KOPT-K1 (cell line): ENCODE measurements around the gene HYDIN.

Experiments used
- H3K27ac ChIP-seq: fragments of 200-600 bp; sonication (generic); 2 replicates; pipeline ENCODE4 v1.5.1; 2016; ENCODE audit warnings: antibody characterized with exemption, mild to moderate bottlenecking, low read depth, low read length; ENCODE audit not compliant: poor library complexity, severe bottlenecking
- H3K36me3 ChIP-seq: fragments of 200-600 bp; sonication (generic); 2 replicates; pipeline ENCODE4 v1.5.1; 2017; ENCODE audit warnings: antibody characterized with exemption, mild to moderate bottlenecking, low read length, moderate library complexity; ENCODE audit not compliant: insufficient read depth
- H3K9me3 ChIP-seq: fragments of 200-600 bp; sonication (generic); 2 replicates; pipeline ENCODE4 v1.5.1; 2017; ENCODE audit warnings: antibody characterized with exemption, low read length, mild to moderate bottlenecking; ENCODE audit not compliant: insufficient read depth, poor library complexity, severe bottlenecking

Gene HYDIN

GRCh38 chr16:71230122-71230845 is at the start of gene HYDIN:
TSS of gene HYDIN (minus strand) at chr16:71230722. CDS start at chr16:71186895, 43,827 bp downstream.
- no peak within 1 kb of the TSS for H3K27ac ChIP-seq
- H3K36me3 ChIP-seq = no peaks in the 10 kb centered on the region
- peaks cover 32% of the 10 kb centered on the region for H3K9me3 ChIP-seq

- no peaks in the 10 kb centered on the region for H3K36me3 ChIP-seq
- H3K9me3 ChIP-seq = peaks cover 18% of the 10 kb centered on the region
- no peak overlapping the region for H3K27ac ChIP-seq
These were observed 46.2 kb upstream of the HYDIN start for GRCh38 chr16:71276589-71277334.

- peaks cover 18% of the 10 kb centered on the region for H3K9me3 ChIP-seq
- no peaks in the 10 kb centered on the region for H3K36me3 ChIP-seq
- no peak overlapping the region for H3K27ac ChIP-seq
These were observed 42.9 kb upstream of the HYDIN start for GRCh38 chr16:71273384-71273783.

- Histone ChIP-seq H3K9me3 (no peaks in the 10 kb centered on the region), H3K36me3 (no peaks in the 10 kb centered on the region), H3K27ac (no peak overlapping the region)
These were observed 33.8 kb upstream of the HYDIN start for GRCh38 chr16:71264299-71264698.

DNA sequence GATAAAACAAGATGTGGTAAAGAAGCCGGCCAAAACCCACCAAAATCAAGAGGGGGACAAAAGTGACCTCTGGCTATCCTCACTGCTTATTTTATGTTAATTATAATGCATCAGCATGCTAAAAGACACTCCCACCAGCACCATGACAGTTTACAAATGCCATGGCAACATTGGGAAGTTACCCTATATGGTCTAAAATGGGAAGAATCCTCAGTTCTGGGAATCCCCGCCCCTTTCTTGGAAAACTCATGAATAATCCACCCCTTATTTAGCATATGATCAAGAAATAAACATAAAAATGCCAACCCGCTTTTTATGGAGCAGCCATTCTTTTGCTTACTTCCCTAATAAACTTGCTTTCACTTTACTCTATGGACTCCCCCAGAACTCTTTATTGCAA is 33.1 kb upstream of the HYDIN start:
- Histone ChIP-seq H3K36me3 (no peaks in the 10 kb centered on the region), H3K9me3 (no peaks in the 10 kb centered on the region), H3K27ac (no peak overlapping the region)

DNA sequence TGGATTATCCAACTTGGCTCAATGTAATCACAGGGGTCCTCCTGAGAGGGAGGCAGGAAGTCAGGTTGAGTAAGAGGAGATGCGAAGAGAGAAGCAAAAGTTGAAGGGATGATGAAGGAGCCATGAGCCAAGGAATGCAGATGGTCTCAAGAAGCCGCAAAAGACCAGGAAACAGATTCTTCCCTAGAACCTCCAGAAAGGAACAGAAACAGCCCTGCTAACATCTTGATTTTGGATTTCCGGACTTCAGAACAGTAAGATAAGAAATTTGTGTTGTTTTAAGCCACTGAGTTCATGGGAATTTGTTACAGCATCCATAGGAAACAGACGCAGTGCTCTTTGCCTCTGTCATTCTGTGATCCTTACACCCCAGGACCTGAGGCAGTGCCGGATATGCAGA is 31.9 kb upstream of the HYDIN start:
- H3K27ac ChIP-seq = no peak overlapping the region
- H3K9me3 ChIP-seq = no peaks in the 10 kb centered on the region
- no peaks in the 10 kb centered on the region for H3K36me3 ChIP-seq

GRCh38 chr16:71260995-71261394 is 30.5 kb upstream of the HYDIN start:
- Histone ChIP-seq H3K9me3 (no peaks in the 10 kb centered on the region), H3K36me3 (no peaks in the 10 kb centered on the region), H3K27ac (no peak overlapping the region)

DNA sequence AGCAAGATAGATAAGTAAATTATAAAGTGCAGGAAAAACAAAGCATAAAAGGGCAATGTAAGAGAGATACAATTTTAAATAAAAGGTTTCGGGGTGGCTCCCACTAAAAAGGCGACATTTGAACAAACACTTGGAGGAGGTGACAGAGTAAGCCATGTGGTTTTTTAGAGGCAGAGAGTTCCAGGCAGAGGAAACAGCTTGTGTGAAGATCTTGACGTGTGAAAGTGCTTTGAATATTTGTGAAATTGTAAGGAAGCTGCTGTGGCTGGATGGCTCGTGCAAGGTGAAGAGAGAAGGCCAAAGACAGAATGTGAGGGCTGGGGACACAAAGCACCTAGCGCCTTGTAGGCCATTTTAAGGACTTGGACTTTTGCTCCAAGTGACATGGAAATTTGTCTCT is 28.6 kb upstream of the HYDIN start:
- Histone ChIP-seq H3K9me3 (no peaks in the 10 kb centered on the region), H3K27ac (no peak overlapping the region)

GRCh38 chr16:71258372-71258771 is 27.9 kb upstream of the HYDIN start:
- H3K27ac ChIP-seq = no peak overlapping the region
- no peaks in the 10 kb centered on the region for H3K36me3 ChIP-seq

More for the DNA sequence above, 28.6 kb upstream of the HYDIN start:
- no peaks in the 10 kb centered on the region for H3K36me3 ChIP-seq

GRCh38 chr16:71257768-71258167 is 27.2 kb upstream of the HYDIN start:
- H3K27ac ChIP-seq = no peak overlapping the region
- H3K36me3 ChIP-seq = no peaks in the 10 kb centered on the region

More at GRCh38 chr16:71258372-71258771, 27.9 kb upstream of the HYDIN start:
- no peaks in the 10 kb centered on the region for H3K9me3 ChIP-seq

GRCh38 chr16:71255721-71256120 is 25.2 kb upstream of the HYDIN start:
- no peak overlapping the region for H3K27ac ChIP-seq

More at GRCh38 chr16:71257768-71258167, 27.2 kb upstream of the HYDIN start:
- no peaks in the 10 kb centered on the region for H3K9me3 ChIP-seq

DNA sequence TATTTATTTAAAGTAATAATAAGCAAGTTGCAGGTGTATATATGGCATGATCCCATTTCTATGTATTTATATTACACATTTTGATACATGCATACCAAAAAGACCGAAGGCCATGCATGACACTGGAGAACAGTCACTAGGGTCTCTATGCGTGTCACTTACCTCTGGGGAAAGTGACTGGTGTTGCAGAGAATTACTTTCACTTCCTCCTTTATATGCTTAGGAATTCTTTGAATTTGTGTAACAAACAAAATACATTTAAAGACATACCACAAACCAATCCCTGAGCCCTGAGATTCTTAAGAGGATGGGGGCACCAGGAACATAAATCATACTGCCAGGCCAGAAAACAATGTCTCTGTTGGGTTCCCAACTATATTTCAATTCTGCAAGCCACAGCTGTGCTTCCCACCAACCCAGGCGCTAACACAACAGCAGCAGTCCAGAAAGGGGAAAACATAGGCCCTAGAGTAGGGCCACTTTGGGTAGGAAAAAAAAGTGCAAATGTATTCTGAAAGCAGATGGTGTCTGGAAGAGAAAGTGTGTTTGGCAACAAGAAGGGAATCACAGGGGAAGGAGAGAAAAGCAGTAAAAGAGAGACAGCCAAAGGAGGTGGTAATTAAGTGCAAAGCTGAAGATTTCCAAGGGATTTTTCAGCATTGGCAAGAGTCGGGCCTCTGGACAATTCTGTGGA is 24.5 kb upstream of the HYDIN start:
- Histone ChIP-seq H3K36me3 (no peaks in the 10 kb centered on the region), H3K27ac (no peak overlapping the region)

More at GRCh38 chr16:71255721-71256120, 25.2 kb upstream of the HYDIN start:
- H3K9me3 ChIP-seq = no peaks in the 10 kb centered on the region
- H3K36me3 ChIP-seq = no peaks in the 10 kb centered on the region

DNA sequence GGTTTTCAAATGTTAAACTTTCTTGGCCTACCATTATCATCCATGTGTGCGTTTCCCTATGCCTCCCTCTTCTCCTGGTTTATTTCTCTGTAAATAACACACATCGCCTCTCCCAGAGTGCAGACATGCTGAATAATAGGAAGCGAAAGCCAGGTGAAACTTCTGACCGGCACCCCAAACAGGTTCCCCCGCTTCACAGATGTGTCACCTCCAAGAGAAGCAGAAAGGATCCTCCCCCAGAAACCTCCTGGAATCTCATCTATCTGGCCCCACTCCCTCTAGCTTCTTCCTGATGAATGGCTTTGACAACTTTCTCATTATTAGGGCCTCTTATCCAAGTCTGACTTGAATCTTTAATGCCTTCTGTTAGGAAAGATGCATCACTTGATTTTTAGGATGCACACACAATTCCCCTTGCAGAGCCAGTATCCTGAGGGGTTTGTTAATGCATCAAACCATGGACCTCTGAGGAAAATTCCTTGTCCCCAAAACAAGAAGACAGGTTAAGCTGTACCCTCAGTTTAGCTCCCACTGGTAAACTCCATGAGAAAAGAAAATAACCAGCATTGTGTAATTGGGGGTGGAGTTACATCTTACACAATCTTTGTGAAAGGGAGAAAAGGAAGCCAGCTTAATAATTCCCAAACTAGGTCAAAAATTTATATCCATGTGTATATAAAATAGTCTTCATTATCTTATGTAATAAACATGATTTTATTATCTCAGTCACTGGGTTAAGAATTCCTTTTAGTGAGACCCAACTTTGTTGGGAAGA is 20.1 kb upstream of the HYDIN start:
- no peak overlapping the region for H3K27ac ChIP-seq

More for the DNA sequence above, 24.5 kb upstream of the HYDIN start:
- no peaks in the 10 kb centered on the region for H3K9me3 ChIP-seq

DNA sequence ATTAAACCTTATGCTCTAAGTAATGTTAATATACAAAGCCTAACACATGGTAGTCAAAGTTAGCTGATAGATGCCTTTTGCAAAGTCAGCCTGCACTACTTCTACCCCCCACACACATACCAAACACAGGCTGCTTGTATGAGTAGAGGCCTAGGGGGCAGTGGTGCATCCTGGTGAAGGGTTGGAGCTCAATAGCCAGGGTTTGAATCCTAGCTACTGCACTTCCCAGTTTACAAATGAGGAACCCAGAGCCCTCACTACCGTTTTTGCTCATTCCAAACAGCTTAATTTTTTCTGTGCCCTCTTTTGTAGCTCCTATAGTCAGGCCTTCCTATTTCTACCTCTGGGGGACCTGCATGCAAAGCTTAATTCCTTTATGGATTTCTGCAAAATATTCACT is 18.9 kb upstream of the HYDIN start:
- no peaks in the 10 kb centered on the region for H3K9me3 ChIP-seq
- no peaks in the 10 kb centered on the region for H3K36me3 ChIP-seq
- no peak overlapping the region for H3K27ac ChIP-seq

More for the DNA sequence above, 20.1 kb upstream of the HYDIN start:
- Histone ChIP-seq H3K36me3 (no peaks in the 10 kb centered on the region), H3K9me3 (no peaks in the 10 kb centered on the region)
